ENCODE measurements around the gene BCL7C.
A peak's percentile ranks its signal among the peaks of the same experiment; 100 is the strongest.

Gene BCL7C

GRCh38 chr16:30896261-30896888, 2.5 kb upstream of the BCL7C start, which contains the start of gene CTF1:
Gene CTF1, plus strand, starts transcription at chr16:30896614. Its CDS starts 30 bp downstream, at chr16:30896644.
- POLR2A ChIA-PET: interaction anchor here (0.6 to 4.2 kb wide), 21 partner anchors 9 to 901 kb away, joined by 3 to 50 read pairs (median 5); partner anchors contain the start of genes DCTPP1 and FBXL19
- peak; percentile 70 for DNase-seq (ENCODE audit: extremely low spot score)
- TF ChIP-seq FOXM1 (IDR thresholded peaks at IDR 0.05; ENCODE audit: borderline replicate concordance): peak; percentile 90; the same call in 1 of the 2 replicates
- TF ChIP-seq L3MBTL2 (conservative IDR thresholded peaks at IDR 0.05): peak; percentile 15; the same call in 1 of the 2 replicates
- TF ChIP-seq ARNT (IDR thresholded peaks at IDR 0.05): no peak
- TF ChIP-seq HDGF (IDR thresholded peaks at IDR 0.05; ENCODE audit: borderline replicate concordance): no peak
- CTCF ChIA-PET: interaction anchor here (0.6 to 0.8 kb wide), 3 partner anchors 14 to 59 kb away, joined by 3 to 4 read pairs (median 4); no protein-coding TSS in a partner anchor

- TF ChIP-seq HDGF (IDR thresholded peaks at IDR 0.05; ENCODE audit: borderline replicate concordance): no peak
- no peak for TF ChIP-seq CTBP1 (IDR thresholded peaks at IDR 0.05; ENCODE audit: borderline replicate concordance)
- no peak for TF ChIP-seq L3MBTL2 (conservative IDR thresholded peaks at IDR 0.05)
- TF ChIP-seq FOXK2 (IDR thresholded peaks at IDR 0.05): no peak
- TF ChIP-seq FOXM1 (IDR thresholded peaks at IDR 0.05; ENCODE audit: borderline replicate concordance): no peak
- no peak for TF ChIP-seq ELF4 (IDR thresholded peaks at IDR 0.05)
- no peak for TF ChIP-seq BHLHE40 (IDR thresholded peaks at IDR 0.05; ENCODE audit: borderline replicate concordance)
- TF ChIP-seq FOXA1 (IDR thresholded peaks at IDR 0.05): no peak
- TF ChIP-seq LEF1 (IDR thresholded peaks at IDR 0.05; ENCODE audit: borderline replicate concordance): no peak
- no peak for TF ChIP-seq SP1 (IDR thresholded peaks at IDR 0.05)
- TF ChIP-seq ARNT (IDR thresholded peaks at IDR 0.05): no peak
- TF ChIP-seq PKNOX1 (IDR thresholded peaks at IDR 0.05): no peak
- TF ChIP-seq ZNF384 (IDR thresholded peaks at IDR 0.05): no peak
- no peak for TF ChIP-seq SUZ12 (IDR thresholded peaks at IDR 0.05)
- TF ChIP-seq TARDBP (IDR thresholded peaks at IDR 0.05): no peak
- TF ChIP-seq NFRKB (IDR thresholded peaks at IDR 0.05): no peak
- CTCF ChIA-PET: interaction anchor here (0.6 to 1.0 kb wide), 6 partner anchors 14 to 117 kb away, joined by 3 to 4 read pairs (median 3); no protein-coding TSS in a partner anchor
Measured at GRCh38 chr16:30895627-30896260, 1.9 kb upstream of the BCL7C start.

GRCh38 chr16:30894540-30895368, 877 bp upstream of the BCL7C start:
- TF ChIP-seq L3MBTL2 (conservative IDR thresholded peaks at IDR 0.05): peak; percentile 19; the same call in 1 of the 2 replicates
- no peak; the same call in 1 of the 2 replicates for TF ChIP-seq TARDBP (IDR thresholded peaks at IDR 0.05)
- peak; percentile 68; the same call in 1 of the 2 replicates for TF ChIP-seq PKNOX1 (IDR thresholded peaks at IDR 0.05)
- TF ChIP-seq ELF4 (IDR thresholded peaks at IDR 0.05): no peak
- no peak for TF ChIP-seq LEF1 (IDR thresholded peaks at IDR 0.05; ENCODE audit: borderline replicate concordance)
- CTCF ChIA-PET: interaction anchor here (1.0 kb wide), 1 partner anchor 59 kb away, joined by 3 read pairs; no protein-coding TSS in a partner anchor
- POLR2A ChIA-PET: interaction anchor here (2.6 to 4.2 kb wide), 2 partner anchors 11 to 20 kb away, joined by 16 to 50 read pairs; no protein-coding TSS in a partner anchor
- DNase-seq (ENCODE audit: extremely low spot score): no peak

More at GRCh38 chr16:30895627-30896260, 1.9 kb upstream of the BCL7C start:
- POLR2A ChIA-PET: interaction anchor here (0.6 to 4.2 kb wide), 20 partner anchors 10 to 901 kb away, joined by 3 to 50 read pairs (median 4); partner anchors contain the start of gene DCTPP1
- no peak for DNase-seq (ENCODE audit: extremely low spot score)

GRCh38 chr16:30893417-30893743, 497 bp downstream of the BCL7C start:
- DNase-seq (ENCODE audit: extremely low spot score): no peak
- POLR2A ChIA-PET: interaction anchor here (1.0 to 4.1 kb wide), 6 partner anchors 9 to 115 kb away, joined by 3 to 38 read pairs (median 4); no protein-coding TSS in a partner anchor
- TF ChIP-seq ARNT (IDR thresholded peaks at IDR 0.05) (no peak), FOXA1 (IDR thresholded peaks at IDR 0.05) (no peak), CTBP1 (IDR thresholded peaks at IDR 0.05; ENCODE audit: borderline replicate concordance) (no peak), FOXM1 (IDR thresholded peaks at IDR 0.05; ENCODE audit: borderline replicate concordance) (no peak), NFRKB (IDR thresholded peaks at IDR 0.05) (no peak), ELF4 (IDR thresholded peaks at IDR 0.05) (no peak), LEF1 (IDR thresholded peaks at IDR 0.05; ENCODE audit: borderline replicate concordance) (no peak), L3MBTL2 (conservative IDR thresholded peaks at IDR 0.05) (no peak), SP1 (IDR thresholded peaks at IDR 0.05) (no peak), SUZ12 (IDR thresholded peaks at IDR 0.05) (no peak), PKNOX1 (IDR thresholded peaks at IDR 0.05) (no peak), ZNF384 (IDR thresholded peaks at IDR 0.05) (no peak), FOXK2 (IDR thresholded peaks at IDR 0.05) (no peak)
- CTCF ChIA-PET: interaction anchor here (1.1 kb wide), 1 partner anchor 16 kb away, joined by 4 read pairs; no protein-coding TSS in a partner anchor

All from HEK293T (cell line).